Stimulated activated CD8-positive, alpha-beta memory T cell treated with anti-CD3 and anti-CD28 coated beads, Interleukin-15, amount 100 ng/mL, for 24 hours (primary cell): ENCODE results near the gene MDM2.

Source experiments
- DNase-seq: peaks from one replicate; pipeline ENCODE4 v3.0.0-alpha.2; 2020; ENCODE audit warnings: low read depth

The MDM2 gene

GRCh38 chr12:68807576-68808387 lies at the start of gene MDM2:
Gene MDM2 (plus strand): TSS chr12:68808177. CDS start chr12:68808478, 301 bp downstream.
- peak; percentile 94 for DNase-seq

- no peak for DNase-seq
These were observed 48.1 kb upstream of the MDM2 start for GRCh38 chr12:68759852-68760251.

GRCh38 chr12:68760806-68761441 lies 47.1 kb upstream of the MDM2 start:
- DNase-seq, result no peak

GRCh38 chr12:68761442-68761812 lies 46.5 kb upstream of the MDM2 start:
- no peak for DNase-seq

GRCh38 chr12:68761901-68762630 lies 45.9 kb upstream of the MDM2 start:
- no peak for DNase-seq

- no peak for DNase-seq
These were observed 45.3 kb upstream of the MDM2 start for GRCh38 chr12:68762691-68763090.

GRCh38 chr12:68765696-68766095 lies 42.3 kb upstream of the MDM2 start:
- no peak for DNase-seq

GRCh38 chr12:68766646-68767045 lies 41.3 kb upstream of the MDM2 start:
- DNase-seq, result no peak

- DNase-seq, result no peak
These were observed 40.8 kb upstream of the MDM2 start for GRCh38 chr12:68767191-68767590.

- no peak for DNase-seq
These were observed 39.5 kb upstream of the MDM2 start for GRCh38 chr12:68768431-68768939.

GRCh38 chr12:68769941-68770340 lies 38.0 kb upstream of the MDM2 start:
- no peak for DNase-seq

- DNase-seq, result no peak
These were observed 36.6 kb upstream of the MDM2 start for GRCh38 chr12:68771223-68771925.

- DNase-seq, result no peak
These were observed 35.3 kb upstream of the MDM2 start for GRCh38 chr12:68772714-68773113.

GRCh38 chr12:68773582-68773981 lies 34.4 kb upstream of the MDM2 start:
- no peak for DNase-seq

GRCh38 chr12:68775121-68775630 lies 32.8 kb upstream of the MDM2 start:
- DNase-seq, result no peak

GRCh38 chr12:68776976-68777610 lies 30.9 kb upstream of the MDM2 start:
- no peak for DNase-seq

- DNase-seq, result no peak
These were observed 28.7 kb upstream of the MDM2 start for GRCh38 chr12:68779280-68779679.

- DNase-seq, result no peak
These were observed 27.2 kb upstream of the MDM2 start for GRCh38 chr12:68780731-68781130.

GRCh38 chr12:68781728-68782127 lies 26.2 kb upstream of the MDM2 start:
- no peak for DNase-seq

- DNase-seq, result no peak
These were observed 24.0 kb upstream of the MDM2 start for GRCh38 chr12:68784015-68784414.

GRCh38 chr12:68785358-68785757 lies 22.6 kb upstream of the MDM2 start:
- DNase-seq, result no peak
